ENCODE data around the gene RASL12.
"Not testable (repeated sequence)": the region's sequence is repeated elsewhere in the genome, so short reads cannot be mapped to it uniquely, and the experiment has no call there.

Gene RASL12

DNA sequence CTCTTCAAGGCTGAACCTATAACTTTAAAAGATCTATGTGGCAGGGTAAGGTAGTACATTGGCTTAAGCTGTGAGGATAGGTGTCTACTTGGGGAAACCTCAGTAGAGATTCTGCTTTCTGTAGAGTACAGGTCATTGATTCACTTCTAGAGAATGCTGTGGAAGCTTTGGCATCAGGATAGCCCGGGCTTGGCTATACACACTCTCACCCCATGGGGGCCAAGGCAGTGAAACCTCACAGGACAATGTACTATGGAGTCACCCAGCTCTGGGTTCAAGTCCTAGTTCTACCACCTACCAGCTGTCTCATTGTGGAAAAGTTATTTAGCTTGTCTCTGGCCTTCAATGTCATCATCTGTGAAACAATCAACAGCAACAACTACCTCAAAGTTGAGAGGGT lies 47.4 kb downstream of the RASL12 start:
- no peaks in the 10 kb centered on the region for H3K4me1 ChIP-seq (ENCODE audit: insufficient read depth, low read length, poor library complexity, severe bottlenecking)
- H3K4me2 ChIP-seq (ENCODE audit: low read depth, low read length, poor library complexity, severe bottlenecking), result no peak overlapping the region
- H3K36me3 ChIP-seq (ENCODE audit: insufficient read depth, low read length), result peaks cover 3% of the 10 kb centered on the region; the same call in 1 of the 2 replicates
- H2AFZ ChIP-seq (ENCODE audit: low read length), result no peak overlapping the region
- no peaks in the 10 kb centered on the region for H3K9me3 ChIP-seq (ENCODE audit: insufficient read depth, low read depth, low read length)
- no peaks in the 10 kb centered on the region; the same call in 1 of the 2 replicates for H3F3A ChIP-seq (ENCODE audit: low read depth)
- TF ChIP-seq EZH2phosphoT487 (IDR thresholded peaks at IDR 0.05; ENCODE audit: borderline replicate concordance), result no peak
- TF ChIP-seq, protein P1, sequence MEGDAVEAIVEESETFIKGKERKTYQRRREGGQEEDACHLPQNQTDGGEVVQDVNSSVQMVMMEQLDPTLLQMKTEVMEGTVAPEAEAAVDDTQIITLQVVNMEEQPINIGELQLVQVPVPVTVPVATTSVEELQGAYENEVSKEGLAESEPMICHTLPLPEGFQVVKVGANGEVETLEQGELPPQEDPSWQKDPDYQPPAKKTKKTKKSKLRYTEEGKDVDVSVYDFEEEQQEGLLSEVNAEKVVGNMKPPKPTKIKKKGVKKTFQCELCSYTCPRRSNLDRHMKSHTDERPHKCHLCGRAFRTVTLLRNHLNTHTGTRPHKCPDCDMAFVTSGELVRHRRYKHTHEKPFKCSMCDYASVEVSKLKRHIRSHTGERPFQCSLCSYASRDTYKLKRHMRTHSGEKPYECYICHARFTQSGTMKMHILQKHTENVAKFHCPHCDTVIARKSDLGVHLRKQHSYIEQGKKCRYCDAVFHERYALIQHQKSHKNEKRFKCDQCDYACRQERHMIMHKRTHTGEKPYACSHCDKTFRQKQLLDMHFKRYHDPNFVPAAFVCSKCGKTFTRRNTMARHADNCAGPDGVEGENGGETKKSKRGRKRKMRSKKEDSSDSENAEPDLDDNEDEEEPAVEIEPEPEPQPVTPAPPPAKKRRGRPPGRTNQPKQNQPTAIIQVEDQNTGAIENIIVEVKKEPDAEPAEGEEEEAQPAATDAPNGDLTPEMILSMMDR (conservative IDR thresholded peaks at IDR 0.05; ENCODE audit: low read length), result no peak
- no peaks in the 10 kb centered on the region for H3K9me2 ChIP-seq (replicated peaks; ENCODE audit: low read depth, low read length)
- H4K20me1 ChIP-seq (ENCODE audit: insufficient read depth, low read length, poor library complexity, severe bottlenecking), result no peaks in the 10 kb centered on the region
- no peak overlapping the region for H3K9ac ChIP-seq (ENCODE audit: low read depth, low read length, poor library complexity, severe bottlenecking)
- no peaks in the 10 kb centered on the region for H3K27me3 ChIP-seq (ENCODE audit: insufficient read depth, low read length, poor library complexity, severe bottlenecking)
- no peaks in the 10 kb centered on the region for H3K79me2 ChIP-seq (ENCODE audit: insufficient read depth, low read length)
- no peak overlapping the region for H3K4me3 ChIP-seq (ENCODE audit: low read length, poor library complexity, severe bottlenecking)

DNA sequence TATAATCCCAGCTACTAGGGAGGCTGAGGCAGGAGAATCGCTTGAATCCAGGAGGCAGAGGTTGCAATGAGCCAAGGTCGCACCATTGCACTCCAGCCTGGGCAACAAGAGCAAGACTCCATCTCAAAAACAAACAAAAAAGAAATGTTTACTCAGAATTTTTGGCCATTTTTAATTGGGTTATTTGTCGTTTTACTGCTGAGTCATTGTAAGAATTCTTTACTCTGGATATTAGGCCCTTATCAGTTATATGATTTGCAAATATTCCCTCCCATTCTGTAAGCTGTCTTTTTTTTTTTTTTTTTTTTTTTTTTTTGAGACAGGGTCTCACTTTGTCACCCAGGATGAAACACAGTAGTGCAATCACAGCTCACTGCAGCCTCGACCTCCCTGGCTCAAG lies 56.6 kb downstream of the RASL12 start:
- not testable (repeated sequence) for H3K9me2 ChIP-seq (replicated peaks; ENCODE audit: low read depth, low read length); H3K4me3 ChIP-seq (ENCODE audit: low read length, poor library complexity, severe bottlenecking); H2AFZ ChIP-seq (ENCODE audit: low read length); H3K79me2 ChIP-seq (ENCODE audit: insufficient read depth, low read length); H3F3A ChIP-seq (ENCODE audit: low read depth); H3K27me3 ChIP-seq (ENCODE audit: insufficient read depth, low read length, poor library complexity, severe bottlenecking); H3K9me3 ChIP-seq (ENCODE audit: insufficient read depth, low read depth, low read length); H4K20me1 ChIP-seq (ENCODE audit: insufficient read depth, low read length, poor library complexity, severe bottlenecking); H3K36me3 ChIP-seq (ENCODE audit: insufficient read depth, low read length); H3K4me1 ChIP-seq (ENCODE audit: insufficient read depth, low read length, poor library complexity, severe bottlenecking); H3K9ac ChIP-seq (ENCODE audit: low read depth, low read length, poor library complexity, severe bottlenecking); H3K4me2 ChIP-seq (ENCODE audit: low read depth, low read length, poor library complexity, severe bottlenecking)

DNA sequence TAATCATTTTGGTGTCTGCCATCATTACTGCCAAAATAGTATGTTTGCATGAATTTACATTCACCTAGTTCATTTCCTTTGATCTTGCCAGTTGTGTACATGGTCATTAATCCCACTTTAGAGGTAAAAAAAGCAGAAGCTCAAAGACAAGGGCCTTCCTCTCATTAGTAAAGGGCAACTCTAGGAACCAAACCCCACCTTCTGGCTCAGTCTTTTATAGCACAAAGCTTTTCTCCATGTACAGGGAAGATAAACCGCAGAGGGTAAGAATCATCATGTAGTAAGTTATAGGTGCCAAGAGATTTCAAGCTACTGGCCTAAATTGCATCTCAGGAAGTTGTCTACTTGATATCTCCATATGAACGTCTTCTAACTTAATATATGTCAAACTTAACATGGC lies 58.8 kb downstream of the RASL12 start:
- Histone ChIP-seq H3K9me2 (replicated peaks; ENCODE audit: low read depth, low read length) (no peaks in the 10 kb centered on the region), H3K36me3 (ENCODE audit: insufficient read depth, low read length) (peaks cover 6% of the 10 kb centered on the region; the same call in 1 of the 2 replicates), H3F3A (ENCODE audit: low read depth) (no peaks in the 10 kb centered on the region), H2AFZ (ENCODE audit: low read length) (no peak overlapping the region), H3K9ac (ENCODE audit: low read depth, low read length, poor library complexity, severe bottlenecking) (no peak overlapping the region), H3K4me2 (ENCODE audit: low read depth, low read length, poor library complexity, severe bottlenecking) (no peak overlapping the region), H3K4me3 (ENCODE audit: low read length, poor library complexity, severe bottlenecking) (no peak overlapping the region), H3K79me2 (ENCODE audit: insufficient read depth, low read length) (no peaks in the 10 kb centered on the region), H3K9me3 (ENCODE audit: insufficient read depth, low read depth, low read length) (peaks cover 6% of the 10 kb centered on the region; the same call in 1 of the 2 replicates), H3K27me3 (ENCODE audit: insufficient read depth, low read length, poor library complexity, severe bottlenecking) (no peaks in the 10 kb centered on the region), H3K4me1 (ENCODE audit: insufficient read depth, low read length, poor library complexity, severe bottlenecking) (no peaks in the 10 kb centered on the region), H4K20me1 (ENCODE audit: insufficient read depth, low read length, poor library complexity, severe bottlenecking) (no peaks in the 10 kb centered on the region)
- TF ChIP-seq, protein P1 (conservative IDR thresholded peaks at IDR 0.05; ENCODE audit: low read length), result peak; percentile 44
- TF ChIP-seq EZH2phosphoT487 (IDR thresholded peaks at IDR 0.05; ENCODE audit: borderline replicate concordance), result no peak

DNA sequence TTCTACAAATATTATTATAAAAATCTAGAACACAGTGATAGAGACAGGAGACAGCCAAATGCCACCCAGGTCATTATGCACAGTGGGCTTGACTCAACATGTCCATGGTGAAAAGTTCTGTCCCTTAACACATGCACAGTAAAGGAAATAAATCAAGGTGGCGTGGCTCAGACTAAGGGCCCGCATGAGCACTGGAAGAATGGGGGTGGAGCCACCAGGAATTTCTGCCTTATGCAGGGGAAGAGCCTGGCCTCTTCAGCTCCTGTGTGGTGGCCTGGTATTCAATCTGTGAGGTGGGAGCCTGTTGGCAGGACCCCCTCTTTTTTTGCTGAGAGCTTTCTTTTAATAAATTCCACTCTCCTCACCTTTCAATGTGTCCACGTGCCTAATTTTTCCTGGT lies 60.9 kb downstream of the RASL12 start:
- no peaks in the 10 kb centered on the region for H3K9me2 ChIP-seq (replicated peaks; ENCODE audit: low read depth, low read length)
- H3K36me3 ChIP-seq (ENCODE audit: insufficient read depth, low read length), result no peaks in the 10 kb centered on the region
- H3K4me2 ChIP-seq (ENCODE audit: low read depth, low read length, poor library complexity, severe bottlenecking), result no peak overlapping the region
- H3K9ac ChIP-seq (ENCODE audit: low read depth, low read length, poor library complexity, severe bottlenecking), result no peak overlapping the region
- H3K4me3 ChIP-seq (ENCODE audit: low read length, poor library complexity, severe bottlenecking), result no peak overlapping the region
- no peaks in the 10 kb centered on the region for H3K79me2 ChIP-seq (ENCODE audit: insufficient read depth, low read length)
- H3F3A ChIP-seq (ENCODE audit: low read depth), result no peaks in the 10 kb centered on the region
- H3K9me3 ChIP-seq (ENCODE audit: insufficient read depth, low read depth, low read length), result no peaks in the 10 kb centered on the region
- H2AFZ ChIP-seq (ENCODE audit: low read length), result no peak overlapping the region
- no peaks in the 10 kb centered on the region for H3K4me1 ChIP-seq (ENCODE audit: insufficient read depth, low read length, poor library complexity, severe bottlenecking)
- no peaks in the 10 kb centered on the region for H3K27me3 ChIP-seq (ENCODE audit: insufficient read depth, low read length, poor library complexity, severe bottlenecking)
- TF ChIP-seq, protein P1 (conservative IDR thresholded peaks at IDR 0.05; ENCODE audit: low read length), result no peak
- no peak for TF ChIP-seq EZH2phosphoT487 (IDR thresholded peaks at IDR 0.05; ENCODE audit: borderline replicate concordance)
- no peaks in the 10 kb centered on the region for H4K20me1 ChIP-seq (ENCODE audit: insufficient read depth, low read length, poor library complexity, severe bottlenecking)

Measured in Loucy (cell line).